Type B pancreatic cell (in vitro differentiated cells): Measurements from ENCODE around the gene C3AR1. TPM values are rescaled to one million over a fixed set of nuclear protein-coding genes. Genes with fewer than 3 reads are reported as not detected.
"Not testable (repeated sequence)": the region's sequence is repeated elsewhere in the genome, so short reads cannot be mapped to it uniquely, and the experiment has no call there.

ENCODE experiments used
- DNase-seq: peaks from one replicate; pipeline ENCODE4 v3.0.0; 2021; ENCODE audit warnings: mixed read lengths; ENCODE audit not compliant: unreplicated experiment; ENCODE audit errors: extremely low spot score
- H3K27ac Mint-ChIP-seq: 2 replicates; pipeline ENCODE4 v1.8.0; 2021; ENCODE audit warnings: mild to moderate bottlenecking, mixed read lengths
- H3K27me3 Mint-ChIP-seq: 2 replicates; pipeline ENCODE4 v1.8.0; 2021; ENCODE audit warnings: mixed read lengths
- H3K36me3 Mint-ChIP-seq: 2 replicates; pipeline ENCODE4 v1.8.0; 2021; ENCODE audit warnings: mixed read lengths
- H3K4me1 Mint-ChIP-seq: one replicate; pipeline ENCODE4 v1.8.0; 2021; ENCODE audit warnings: mixed read lengths; ENCODE audit not compliant: unreplicated experiment
- H3K4me3 Mint-ChIP-seq: 2 replicates; pipeline ENCODE4 v1.8.0; 2021; ENCODE audit warnings: mild to moderate bottlenecking, mixed read lengths
- H3K9me3 Mint-ChIP-seq: 2 replicates; pipeline ENCODE4 v1.8.0; 2021; ENCODE audit warnings: mixed read lengths
- total RNA-seq: library from RNA; stranded (reverse); gene quantifications from 2 replicates; pipeline ENCODE4 v1.2.1, GENCODE V29; 2021; ENCODE audit warnings: low replicate concordance
- TF ChIP-seq, protein P1 (sequence below): fragments of 200-600 bp; sonication (generic); conservative IDR thresholded peaks from 2 replicates; pipeline ENCODE4 v1.5.0; 2021; ENCODE audit warnings: antibody characterized with exemption, mild to moderate bottlenecking

Gene C3AR1
- total RNA-seq, 1 donor from 2014 or later: not detected

DNA sequence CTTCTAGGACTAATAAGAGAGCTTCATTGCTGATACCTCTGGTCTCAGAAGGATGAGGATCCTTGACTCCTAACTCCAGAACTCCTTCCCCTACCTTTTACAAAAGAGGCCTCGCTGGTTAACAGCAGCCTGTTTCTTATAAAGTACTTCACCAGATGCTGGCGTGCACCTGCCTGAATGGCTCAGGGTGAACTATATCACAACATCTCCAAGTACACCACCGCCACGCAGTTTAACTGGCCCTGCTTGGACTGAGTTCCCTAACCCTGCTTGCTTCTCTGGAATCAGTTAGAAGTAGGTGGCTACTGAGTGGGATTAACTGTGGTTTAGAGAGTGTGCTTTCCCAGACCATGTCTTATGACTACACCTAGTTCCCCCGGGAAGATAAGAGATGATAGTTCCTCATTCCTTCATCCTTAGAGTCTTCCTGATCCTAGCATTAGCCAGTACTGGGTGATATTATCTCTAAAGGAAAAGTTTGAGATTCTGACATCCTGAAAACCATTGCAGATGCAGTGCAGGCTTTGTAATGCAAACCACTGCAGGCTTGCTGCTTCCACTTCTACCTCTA, 30.6 kb downstream of the C3AR1 start:
- peaks cover 29% of the 10 kb centered on the region for H3K4me1 Mint-ChIP-seq
- H3K36me3 Mint-ChIP-seq: peaks cover 25% of the 10 kb centered on the region
- H3K9me3 Mint-ChIP-seq: no peaks in the 10 kb centered on the region
- no peak for DNase-seq
- H3K27ac Mint-ChIP-seq: peak overlapping the region; percentile 57
- TF ChIP-seq, protein P1, sequence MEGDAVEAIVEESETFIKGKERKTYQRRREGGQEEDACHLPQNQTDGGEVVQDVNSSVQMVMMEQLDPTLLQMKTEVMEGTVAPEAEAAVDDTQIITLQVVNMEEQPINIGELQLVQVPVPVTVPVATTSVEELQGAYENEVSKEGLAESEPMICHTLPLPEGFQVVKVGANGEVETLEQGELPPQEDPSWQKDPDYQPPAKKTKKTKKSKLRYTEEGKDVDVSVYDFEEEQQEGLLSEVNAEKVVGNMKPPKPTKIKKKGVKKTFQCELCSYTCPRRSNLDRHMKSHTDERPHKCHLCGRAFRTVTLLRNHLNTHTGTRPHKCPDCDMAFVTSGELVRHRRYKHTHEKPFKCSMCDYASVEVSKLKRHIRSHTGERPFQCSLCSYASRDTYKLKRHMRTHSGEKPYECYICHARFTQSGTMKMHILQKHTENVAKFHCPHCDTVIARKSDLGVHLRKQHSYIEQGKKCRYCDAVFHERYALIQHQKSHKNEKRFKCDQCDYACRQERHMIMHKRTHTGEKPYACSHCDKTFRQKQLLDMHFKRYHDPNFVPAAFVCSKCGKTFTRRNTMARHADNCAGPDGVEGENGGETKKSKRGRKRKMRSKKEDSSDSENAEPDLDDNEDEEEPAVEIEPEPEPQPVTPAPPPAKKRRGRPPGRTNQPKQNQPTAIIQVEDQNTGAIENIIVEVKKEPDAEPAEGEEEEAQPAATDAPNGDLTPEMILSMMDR: no peak
- no peaks in the 10 kb centered on the region for H3K27me3 Mint-ChIP-seq
- peak overlapping the region; percentile 93 for H3K4me3 Mint-ChIP-seq

DNA sequence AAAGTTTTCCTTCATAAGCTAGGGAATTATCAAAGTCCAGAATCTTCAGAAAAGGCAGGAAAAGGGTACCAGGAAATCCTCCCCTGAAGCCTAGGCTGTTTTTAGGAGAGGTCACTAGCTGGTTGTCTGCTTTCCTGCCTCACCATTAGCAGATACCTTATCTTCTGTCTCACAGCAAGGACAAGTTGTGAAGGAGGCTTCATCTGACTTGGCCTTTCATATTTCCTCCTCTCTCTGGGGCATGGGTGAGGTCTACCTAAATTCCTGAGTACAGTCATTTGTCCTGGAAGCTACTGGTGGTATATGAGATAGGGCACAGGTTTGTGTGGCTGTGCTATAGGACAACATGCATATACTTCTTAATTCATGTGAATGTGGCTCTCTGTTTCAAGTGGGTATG, 31.4 kb downstream of the C3AR1 start:
- TF ChIP-seq, protein P1: no peak
- Mint-ChIP-seq H3K36me3 (peaks cover 19% of the 10 kb centered on the region), H3K4me3 (peak overlapping the region; percentile 93), H3K4me1 (peaks cover 29% of the 10 kb centered on the region), H3K27me3 (no peaks in the 10 kb centered on the region), H3K27ac (peak overlapping the region; percentile 57), H3K9me3 (no peaks in the 10 kb centered on the region)
- no peak for DNase-seq

DNA sequence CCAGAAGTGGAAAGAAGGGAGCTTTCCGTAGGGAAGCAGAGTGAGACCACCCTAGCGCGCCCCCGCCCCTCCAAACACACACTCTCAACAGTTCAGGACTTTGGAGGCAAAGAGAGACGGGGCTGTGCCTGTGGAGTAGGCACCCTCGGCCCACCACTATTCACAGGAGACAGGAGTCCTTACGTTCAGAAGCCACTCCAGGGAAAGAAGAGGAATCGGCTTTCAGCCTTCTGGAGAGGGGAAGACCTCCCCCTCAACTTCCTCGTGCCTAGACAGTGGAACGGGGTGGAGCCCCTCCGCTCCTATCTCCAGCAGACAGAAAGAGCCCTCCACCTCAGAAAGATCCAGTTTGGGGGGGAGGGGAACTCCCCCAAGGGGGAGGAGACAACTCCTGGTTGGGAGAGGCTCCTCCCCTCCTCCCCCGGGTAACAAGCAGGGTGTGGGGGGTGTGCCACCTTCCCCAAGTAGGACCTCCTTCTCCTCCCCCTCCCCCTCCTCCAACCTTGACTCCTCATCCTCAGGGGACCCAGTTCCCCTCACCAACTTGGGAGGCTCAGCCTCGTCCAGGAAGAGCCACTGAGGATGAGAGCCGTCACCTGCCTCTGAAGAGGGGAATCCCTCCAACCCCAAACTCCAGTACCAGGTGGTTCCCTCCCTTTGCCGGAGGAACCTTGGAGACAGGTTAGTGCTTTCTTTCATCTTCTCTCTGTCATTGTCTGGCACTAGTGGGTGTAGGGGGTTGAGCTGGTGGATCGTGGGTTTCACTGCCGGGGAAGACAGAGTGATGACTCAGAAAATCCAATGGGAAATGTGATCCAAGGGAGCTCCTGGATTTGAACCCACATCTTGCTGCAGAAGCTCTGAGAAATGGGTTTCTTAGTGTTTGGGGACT, 32.8 kb downstream of the C3AR1 start:
- Mint-ChIP-seq H3K27ac (peak overlapping the region; percentile 86), H3K4me1 (peaks cover 24% of the 10 kb centered on the region), H3K27me3 (no peaks in the 10 kb centered on the region), H3K36me3 (peaks cover 13% of the 10 kb centered on the region), H3K9me3 (no peaks in the 10 kb centered on the region), H3K4me3 (peak overlapping the region; percentile 93)
- TF ChIP-seq, protein P1: peak; percentile 10
- no peak for DNase-seq

DNA sequence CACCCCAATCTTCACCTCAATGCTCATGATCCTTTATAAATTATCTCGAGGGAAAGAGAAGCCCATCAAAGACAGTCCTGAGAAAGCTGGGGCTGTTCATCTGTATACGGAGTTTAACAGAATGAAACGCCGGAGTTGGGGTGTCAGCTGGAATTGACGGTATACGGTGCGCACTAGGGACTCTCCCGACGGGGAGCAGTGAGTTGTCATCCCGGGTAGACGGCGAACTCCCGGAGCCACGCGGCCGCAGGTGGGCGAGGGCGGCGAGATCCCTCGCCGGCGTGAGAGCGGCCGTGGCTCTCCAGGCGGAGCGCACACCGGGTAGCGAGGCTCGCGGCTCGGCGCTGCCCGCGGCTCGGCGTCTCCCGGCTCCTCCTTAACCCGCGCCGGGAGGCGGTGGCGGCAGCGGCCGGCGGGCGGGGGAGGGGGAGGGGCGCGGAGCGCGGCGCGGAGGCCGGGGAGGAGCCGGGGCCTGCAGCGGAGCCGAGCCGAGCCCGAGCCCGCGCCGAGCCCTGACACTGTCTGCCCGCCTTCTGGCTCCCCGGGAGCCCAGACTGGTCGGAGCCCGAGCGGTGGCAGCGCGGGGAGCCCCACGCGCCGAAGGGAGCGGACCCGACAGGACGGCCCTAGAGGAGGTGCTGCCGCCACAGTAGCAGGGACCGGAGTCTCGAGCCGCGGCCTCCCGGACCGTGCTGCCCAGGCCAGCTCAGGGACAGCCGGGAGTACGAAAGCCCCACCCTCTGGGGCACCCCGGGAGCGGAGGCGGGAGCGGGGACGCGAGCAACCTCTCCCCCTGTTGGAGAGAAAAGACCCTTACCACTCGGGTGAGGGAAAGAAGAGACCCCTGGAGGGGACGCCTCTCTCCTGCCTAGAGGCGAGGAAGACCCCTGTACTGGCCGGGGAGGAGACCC, 33.7 kb downstream of the C3AR1 start, which contains the start of gene FOXJ2:
TSS of gene FOXJ2 (plus strand) at position 475 of the 911 bp plus-strand sequence. CDS start 7,117 bp downstream, outside the sequence.
- Mint-ChIP-seq H3K36me3 (peaks cover 5% of the 10 kb centered on the region), H3K9me3 (no peaks in the 10 kb centered on the region), H3K27me3 (no peaks in the 10 kb centered on the region), H3K4me3 (peak within 1 kb of the TSS; percentile 93), H3K4me1 (peaks cover 15% of the 10 kb centered on the region), H3K27ac (peak within 1 kb of the TSS; percentile 86)
- TF ChIP-seq, protein P1: peak; percentile 53
- DNase-seq: peak; percentile 84

DNA sequence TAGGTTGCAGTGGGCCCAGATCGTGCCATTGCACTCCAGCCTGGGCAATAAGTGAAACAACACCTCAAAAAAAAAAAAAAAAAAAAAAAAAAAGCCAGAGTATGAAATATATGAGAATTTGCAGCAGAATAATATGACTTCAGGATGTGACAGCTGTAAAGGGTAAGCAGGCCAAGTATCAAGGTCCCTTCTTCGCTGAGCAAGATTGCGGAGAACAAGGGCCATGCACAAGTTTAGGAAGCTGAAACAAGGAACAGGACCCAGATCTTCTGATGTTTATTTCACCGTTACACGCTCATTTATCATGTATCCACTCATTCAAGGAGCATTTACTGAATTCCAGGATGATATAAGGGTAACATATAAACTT, 34.3 kb downstream of the C3AR1 start:
- Mint-ChIP-seq H3K27me3 (no peaks in the 10 kb centered on the region), H3K36me3 (peaks cover 5% of the 10 kb centered on the region), H3K4me1 (peaks cover 15% of the 10 kb centered on the region), H3K4me3 (peak overlapping the region; percentile 87), H3K27ac (peak overlapping the region; percentile 41), H3K9me3 (no peaks in the 10 kb centered on the region)
- TF ChIP-seq, protein P1: no peak
- DNase-seq: no peak

DNA sequence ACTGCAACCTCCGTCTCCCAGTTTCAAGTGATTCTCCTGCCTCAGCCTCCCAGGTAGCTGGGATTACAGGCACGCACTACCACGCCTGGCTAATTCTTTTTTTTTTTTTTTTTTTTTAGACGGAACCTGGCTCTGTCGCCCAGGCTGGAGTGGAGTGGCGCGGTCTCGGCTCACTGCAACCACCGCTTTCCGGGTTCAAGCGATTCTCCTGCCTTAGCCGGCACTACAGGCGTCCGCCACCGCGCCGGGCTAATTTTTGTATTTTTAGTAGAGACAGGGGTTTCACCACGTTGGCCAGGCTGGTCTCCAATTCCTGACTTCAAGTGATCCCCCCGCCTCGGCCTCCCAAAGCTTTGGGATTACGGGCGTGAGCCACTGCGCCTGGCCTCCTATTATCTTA, 35.1 kb downstream of the C3AR1 start:
- H3K4me3 Mint-ChIP-seq: peak overlapping the region; percentile 74
- not testable (repeated sequence) for DNase-seq, H3K27ac Mint-ChIP-seq, H3K27me3 Mint-ChIP-seq, H3K36me3 Mint-ChIP-seq, H3K9me3 Mint-ChIP-seq
- peaks cover 15% of the 10 kb centered on the region for H3K4me1 Mint-ChIP-seq
